Esophagus muscularis mucosa (tissue), 4 donors: ENCODE results near the gene SLC30A1. TPM values are rescaled to one million over a fixed set of nuclear protein-coding genes. Genes with fewer than 3 reads are reported as not detected.

Source experiments
- DNase-seq: peaks from one replicate; pipeline ENCODE4 v3.0.0-alpha.2; 2017; ENCODE audit errors: extremely low spot score
- H3K27ac ChIP-seq, 4 donors: fragments of 200-600 bp; sonication (generic); replicated peaks in 1 of 4; 1 replicate in 3 of 4; 2 replicates in 1 of 4; pipeline ENCODE4 v1.5.1; 2016 to 2019; ENCODE audit warnings: mild to moderate bottlenecking in 1 of 4
- H3K27me3 ChIP-seq, 4 donors: fragments of 200-600 bp; sonication (generic); one replicate each; pipeline versions ENCODE4 v1.5.1 to v1.6.0; 2016 to 2019
- H3K36me3 ChIP-seq, 4 donors: fragments of 200-600 bp; sonication (generic); one replicate each; pipeline ENCODE4 v1.5.1; 2016 to 2019
- H3K4me1 ChIP-seq, 4 donors: fragments of 200-600 bp; sonication (generic); one replicate each; pipeline ENCODE4 v1.5.1; 2016 to 2019
- H3K4me3 ChIP-seq, 4 donors: fragments of 200-600 bp; sonication (generic); 1 replicate in 2 of 4; 2 replicates in 2 of 4; pipeline ENCODE4 v1.5.1; 2016 to 2019; ENCODE audit warnings: mild to moderate bottlenecking in 4 of 4, moderate library complexity in 1 of 4
- H3K9me3 ChIP-seq, 4 donors: fragments of 200-600 bp; sonication (generic); 1 replicate in 3 of 4; 2 replicates in 1 of 4; pipeline ENCODE4 v1.5.1; 2016 to 2019
- EP300 ChIP-seq: sonication (generic); formaldehyde crosslinking; IDR thresholded peaks from one replicate; pipeline ENCODE4 v1.6.1; 2017; ENCODE audit warnings: antibody characterized with exemption
- POLR2A ChIP-seq: fragments of 450-650 bp; IDR thresholded peaks from one replicate; pipeline ENCODE4 v1.6.1; 2017; ENCODE audit warnings: antibody characterized with exemption, moderate library complexity, mild to moderate bottlenecking, low read depth
- POLR2AphosphoS5 ChIP-seq, 2 donors: sonication (generic); formaldehyde crosslinking; IDR thresholded peaks; one replicate each; pipeline ENCODE4 v1.6.1; 2017; ENCODE audit warnings: antibody characterized with exemption in 2 of 2
- WGBS: methylation state at CpG from one replicate; pipeline ENCODE4 v1.1.5; 2018; 5-methylcytosine and 5-hydroxymethylcytosine counted together
- intact Hi-C: fragments of 100-400 bp; cut with DNase I; formaldehyde crosslinking; loops from one replicate; pipeline ENCODE4 v1.15.1; 2023
- total RNA-seq, 4 donors: library from RNA; depleted of rRNA; stranded (reverse); fragments of >200 nt; gene quantifications; one replicate each; pipeline versions ENCODE4 v1.1.0 to v1.2.1, GENCODE V29; 2016
- TF ChIP-seq, protein P1 (sequence below), 3 experiments: fragments of 200-600 bp in 2 of 3; fragments of 450-650 bp in 1 of 3; sonication (generic) in 2 of 3; IDR thresholded peaks; one replicate each; pipeline ENCODE4 v1.5.1; 2017 to 2019; ENCODE audit warnings: antibody characterized with exemption in 3 of 3, mild to moderate bottlenecking in 2 of 3, moderate library complexity in 1 of 3

SLC30A1 gene
- total RNA-seq, 4 donors from 2014 or later: 7.5 to 10.6 (median 10.2) TPM

DNA sequence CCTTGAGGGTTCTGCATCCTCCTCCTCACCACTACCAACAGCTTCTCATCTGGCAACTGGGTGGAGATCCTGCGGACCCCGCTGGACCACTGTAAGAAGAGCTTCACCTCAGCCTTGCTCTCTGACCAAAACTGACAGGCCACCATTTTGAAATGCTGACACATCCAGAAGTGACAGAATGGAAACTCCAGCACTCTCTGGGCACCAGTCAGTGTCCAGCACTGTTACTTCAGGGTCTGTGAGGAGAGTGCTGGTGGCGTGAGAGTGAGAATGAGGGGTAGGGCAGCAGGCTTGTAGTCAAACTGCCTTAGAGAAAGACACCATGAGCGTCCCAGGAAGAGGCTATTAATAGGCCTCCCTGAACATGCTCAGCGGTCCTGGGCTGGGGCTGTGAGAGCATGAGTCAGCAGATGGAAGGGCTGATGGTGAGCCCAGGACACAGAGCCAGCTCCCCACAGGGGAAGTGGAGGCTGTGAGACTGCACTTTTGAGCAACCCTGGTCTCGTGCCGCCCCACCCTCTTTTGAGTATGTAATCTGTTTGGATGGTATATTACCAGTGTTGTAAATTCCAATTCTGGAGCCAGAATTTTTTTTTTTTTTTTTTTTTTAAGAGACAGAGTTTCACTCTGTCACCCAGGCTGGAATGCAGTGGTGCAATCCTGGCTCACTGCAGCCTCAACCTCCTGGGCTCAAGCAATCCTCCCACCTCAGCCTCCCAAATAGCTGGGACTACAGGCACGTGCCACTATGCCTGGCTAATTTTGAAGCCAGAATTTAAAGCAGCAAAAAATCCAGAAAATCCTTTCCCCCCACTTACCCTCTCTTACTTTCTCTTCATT is 34.4 kb upstream of the SLC30A1 start:
- 38% methylated on average over 6 of the region's 8 CpGs for WGBS
- H3K36me3 ChIP-seq: no peaks in the 10 kb centered on the region
- peak overlapping the region; percentile 73 to 79 (median 75) for H3K27ac ChIP-seq
- TF ChIP-seq EP300 (no peak), POLR2AphosphoS5 (IDR thresholded peaks at IDR 0.05) (peak; percentile 63 to 79)
- H3K4me3 ChIP-seq: no peak overlapping the region
- H3K27me3 ChIP-seq: no peaks in the 10 kb centered on the region
- peaks cover 37 to 52% (median 49%) of the 10 kb centered on the region in 4 donors for H3K4me1 ChIP-seq
- H3K9me3 ChIP-seq: no peaks in the 10 kb centered on the region
- peak; percentile 97 for DNase-seq
- intact Hi-C loops: loop anchor here (5.0 kb wide), 1 partner anchor 36 kb away; the partner anchor contains the start of gene SLC30A1

DNA sequence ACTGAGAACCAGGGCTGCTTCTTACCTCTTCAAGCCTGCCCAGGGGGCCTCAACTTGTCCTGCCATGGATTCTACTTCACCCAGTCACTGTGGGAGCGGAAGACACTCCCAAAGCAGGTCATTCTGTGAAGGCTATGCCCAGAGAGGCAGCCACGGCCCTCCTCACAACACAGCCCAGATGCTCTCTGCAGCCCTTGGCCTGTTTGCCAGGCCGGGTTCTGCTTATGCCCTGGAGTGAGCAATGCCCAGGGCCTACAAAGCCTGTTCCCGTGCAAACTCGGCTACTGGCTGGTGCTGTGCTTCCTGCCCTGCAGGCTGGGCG is 33.8 kb upstream of the SLC30A1 start:
- intact Hi-C loops: loop anchor here (5.0 kb wide), 1 partner anchor 35 kb away; the partner anchor contains the start of gene SLC30A1
- DNase-seq: no peak

DNA sequence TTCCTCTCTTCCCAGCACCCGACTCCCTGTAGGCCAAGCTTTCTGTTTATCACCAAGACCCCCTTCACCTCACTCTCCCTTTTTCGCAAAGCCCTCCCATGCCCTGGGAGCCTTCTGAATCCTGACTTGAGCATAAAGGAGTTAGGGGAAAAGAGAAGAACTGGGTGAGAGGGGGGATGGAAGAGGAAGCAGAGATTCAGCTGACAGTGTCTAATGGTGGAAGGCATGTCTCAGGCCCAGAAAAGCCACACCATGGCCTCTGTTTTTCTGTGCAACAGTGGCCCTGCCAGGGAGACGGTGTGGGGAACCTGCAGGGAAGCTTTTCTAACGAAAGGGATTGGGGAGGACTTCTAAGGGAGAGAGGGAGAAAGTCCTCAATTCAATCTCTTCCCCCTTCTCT is 32.9 kb upstream of the SLC30A1 start:
- H3K27me3 ChIP-seq: no peaks in the 10 kb centered on the region
- no peaks in the 10 kb centered on the region for H3K9me3 ChIP-seq
- DNase-seq: no peak
- no peak overlapping the region for H3K4me3 ChIP-seq
- H3K4me1 ChIP-seq: peaks cover 36 to 55% (median 47%) of the 10 kb centered on the region in 4 donors
- peak overlapping the region; percentile 73 to 79 (median 75) for H3K27ac ChIP-seq
- TF ChIP-seq POLR2AphosphoS5 (IDR thresholded peaks at IDR 0.05): no peak
- no peak for TF ChIP-seq EP300
- TF ChIP-seq, protein P1, sequence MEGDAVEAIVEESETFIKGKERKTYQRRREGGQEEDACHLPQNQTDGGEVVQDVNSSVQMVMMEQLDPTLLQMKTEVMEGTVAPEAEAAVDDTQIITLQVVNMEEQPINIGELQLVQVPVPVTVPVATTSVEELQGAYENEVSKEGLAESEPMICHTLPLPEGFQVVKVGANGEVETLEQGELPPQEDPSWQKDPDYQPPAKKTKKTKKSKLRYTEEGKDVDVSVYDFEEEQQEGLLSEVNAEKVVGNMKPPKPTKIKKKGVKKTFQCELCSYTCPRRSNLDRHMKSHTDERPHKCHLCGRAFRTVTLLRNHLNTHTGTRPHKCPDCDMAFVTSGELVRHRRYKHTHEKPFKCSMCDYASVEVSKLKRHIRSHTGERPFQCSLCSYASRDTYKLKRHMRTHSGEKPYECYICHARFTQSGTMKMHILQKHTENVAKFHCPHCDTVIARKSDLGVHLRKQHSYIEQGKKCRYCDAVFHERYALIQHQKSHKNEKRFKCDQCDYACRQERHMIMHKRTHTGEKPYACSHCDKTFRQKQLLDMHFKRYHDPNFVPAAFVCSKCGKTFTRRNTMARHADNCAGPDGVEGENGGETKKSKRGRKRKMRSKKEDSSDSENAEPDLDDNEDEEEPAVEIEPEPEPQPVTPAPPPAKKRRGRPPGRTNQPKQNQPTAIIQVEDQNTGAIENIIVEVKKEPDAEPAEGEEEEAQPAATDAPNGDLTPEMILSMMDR (IDR thresholded peaks at IDR 0.05): no peak
- TF ChIP-seq POLR2A: no peak
- WGBS: 82% methylated on average over 4 of the region's 4 CpGs
- H3K36me3 ChIP-seq: no peaks in the 10 kb centered on the region
- intact Hi-C loops: loop anchor here (5.0 kb wide), 1 partner anchor 35 kb away; the partner anchor contains the start of gene SLC30A1

More for the DNA sequence above, 33.8 kb upstream of the SLC30A1 start:
- H3K27ac ChIP-seq: peak overlapping the region; percentile 73 to 79 (median 75)
- no peaks in the 10 kb centered on the region for H3K9me3 ChIP-seq
- TF ChIP-seq POLR2AphosphoS5 (IDR thresholded peaks at IDR 0.05) (no peak), EP300 (no peak)
- TF ChIP-seq, protein P1 (IDR thresholded peaks at IDR 0.05): no peak
- WGBS: 100% methylated on average over 1 of the region's 6 CpGs
- H3K4me3 ChIP-seq: no peak overlapping the region
- H3K4me1 ChIP-seq: peaks cover 37 to 52% (median 49%) of the 10 kb centered on the region in 4 donors
- H3K36me3 ChIP-seq: no peaks in the 10 kb centered on the region
- H3K27me3 ChIP-seq: no peaks in the 10 kb centered on the region

DNA sequence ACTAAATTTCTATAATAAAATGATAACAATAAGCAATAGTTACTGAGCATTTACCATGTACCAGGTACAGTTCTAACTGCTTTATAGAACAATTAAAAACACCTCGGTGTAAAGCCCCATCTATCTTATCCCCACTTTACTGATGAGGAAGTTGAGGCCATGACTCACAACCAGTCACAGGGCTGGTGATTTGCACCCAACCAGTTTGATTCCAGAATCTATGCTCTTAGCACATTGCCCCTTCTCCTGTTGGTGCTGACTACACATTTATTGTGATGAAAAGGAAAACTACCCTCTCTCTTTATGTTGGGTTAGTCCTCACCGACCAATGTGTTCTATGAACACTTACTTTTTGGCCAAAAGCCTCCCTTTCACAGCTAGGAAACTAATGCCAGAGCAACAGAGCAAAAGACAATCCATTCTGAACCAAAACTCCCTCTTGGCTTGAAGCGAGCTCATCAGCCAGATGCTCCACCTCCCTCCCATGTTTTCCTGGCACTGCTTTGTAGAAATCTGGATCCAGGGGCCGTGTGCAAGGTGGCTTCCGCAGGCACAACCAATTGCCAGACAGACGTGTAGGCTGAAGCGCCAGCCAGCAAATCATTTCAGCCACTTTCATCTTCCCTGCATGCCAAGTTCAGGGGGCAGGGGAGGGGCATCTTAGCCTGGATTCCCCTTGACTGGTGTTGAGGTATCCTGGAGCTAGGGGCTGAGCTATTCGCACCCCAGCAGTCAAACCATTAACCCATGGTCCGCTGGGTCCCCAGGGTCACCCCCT is 32.0 kb upstream of the SLC30A1 start:
- intact Hi-C loops: loop anchor here (5.0 kb wide), 1 partner anchor 34 kb away; the partner anchor contains the start of gene SLC30A1
- DNase-seq: no peak
- Histone ChIP-seq H3K9me3 (no peaks in the 10 kb centered on the region), H3K36me3 (no peaks in the 10 kb centered on the region), H3K4me1 (peaks cover 29 to 47% (median 39%) of the 10 kb centered on the region in 4 donors), H3K27ac (peak overlapping the region; percentile 73 to 79 (median 75)), H3K4me3 (no peak overlapping the region), H3K27me3 (no peaks in the 10 kb centered on the region)
- WGBS: 54% methylated on average over 4 of the region's 9 CpGs
- TF ChIP-seq POLR2A (no peak), POLR2AphosphoS5 (IDR thresholded peaks at IDR 0.05) (peak in 1 of 2 donors; percentile 58)

DNA sequence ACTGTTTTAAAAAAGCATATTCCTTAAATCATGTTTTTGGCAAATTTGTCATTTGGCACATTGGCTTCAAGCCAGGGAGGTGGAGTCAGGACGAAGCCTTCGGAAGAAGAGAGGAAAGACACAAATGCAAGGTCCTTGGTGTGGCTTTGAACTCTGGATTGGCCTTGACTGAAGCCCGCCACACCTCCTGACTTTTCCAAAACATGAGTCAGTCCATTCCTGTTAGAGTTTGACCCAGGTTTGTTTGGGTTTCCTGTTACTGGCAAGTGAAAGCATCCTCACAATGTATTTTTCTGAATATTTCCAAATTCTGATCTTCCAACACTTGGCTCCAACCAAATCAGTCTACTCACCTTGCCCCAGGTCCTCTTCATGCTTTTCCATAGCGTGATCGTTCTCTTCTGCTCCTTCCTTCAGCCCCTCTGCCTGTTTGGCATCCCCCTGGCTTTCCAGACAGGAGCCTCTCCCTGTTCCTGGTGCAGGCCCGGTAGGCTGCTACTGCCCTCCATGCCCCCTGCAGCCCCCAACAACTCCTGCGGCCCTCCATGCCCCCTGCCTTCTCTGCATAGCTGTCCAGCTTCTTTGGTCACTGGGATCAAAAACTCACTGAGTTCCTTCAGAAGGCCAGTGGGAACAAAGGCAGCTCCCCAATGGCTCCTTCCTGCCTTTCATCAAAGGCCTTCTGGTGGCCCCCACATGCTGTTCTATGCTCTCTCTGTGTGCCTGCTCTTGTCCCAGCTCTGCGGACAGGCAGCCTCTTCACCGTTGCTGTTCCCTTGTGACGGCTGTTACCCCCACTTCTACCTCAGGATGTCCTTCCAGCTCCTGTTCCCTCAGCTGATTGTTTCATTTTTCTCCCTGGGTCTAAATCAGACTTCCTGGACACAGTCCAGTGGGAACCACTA is 30.4 kb upstream of the SLC30A1 start:
- H3K9me3 ChIP-seq: no peaks in the 10 kb centered on the region
- H3K27me3 ChIP-seq: no peaks in the 10 kb centered on the region
- no peak for DNase-seq
- peak overlapping the region in 1 of 4 donors; percentile 23 for H3K27ac ChIP-seq
- peaks cover 29 to 46% (median 36%) of the 10 kb centered on the region in 4 donors for H3K4me1 ChIP-seq
- WGBS: 77% methylated on average over 9 of the region's 10 CpGs
- H3K36me3 ChIP-seq: no peaks in the 10 kb centered on the region
- H3K4me3 ChIP-seq: no peak overlapping the region
- TF ChIP-seq POLR2A: no peak
- no peak for TF ChIP-seq EP300
- no peak for TF ChIP-seq POLR2AphosphoS5 (IDR thresholded peaks at IDR 0.05)
- TF ChIP-seq, protein P1 (IDR thresholded peaks at IDR 0.05): no peak
- intact Hi-C loops: loop anchor here (5.0 kb wide), 1 partner anchor 32 kb away; the partner anchor contains the start of gene SLC30A1
